KBM-7 (cell line): ENCODE measurements around the gene CPNE5.

Experiments
- DNase-seq: peaks from one replicate; pipeline ENCODE4 v3.0.0-alpha.2; 2015
- in situ Hi-C: fragments of 300-500 bp; cut with MboI; formaldehyde crosslinking; loops from 2 replicates; pipeline ENCODE4 v1.14.3; 2020; ENCODE audit warnings: low sequenced_read_pairs, low pct_unique_long_range_greater_than_20kb, mixed read lengths

CPNE5 gene

GRCh38 chr6:36838896-36839748, at the start of gene CPNE5:
TSS of gene CPNE5 (minus strand) at chr6:36839444. CDS start at chr6:36839377, 67 bp downstream.
- in situ Hi-C loops = no loop called here
- no peak for DNase-seq

GRCh38 chr6:36888115-36888643, 48.9 kb upstream of the CPNE5 start:
- DNase-seq = no peak
- in situ Hi-C loops = no loop called here

- in situ Hi-C loops = no loop called here
- no peak for DNase-seq
Observed at GRCh38 chr6:36886950-36887618, 47.8 kb upstream of the CPNE5 start.

GRCh38 chr6:36885461-36886401, 46.5 kb upstream of the CPNE5 start, which contains the start of gene C6orf89:
TSS of gene C6orf89 (plus strand) at chr6:36885952. CDS start at chr6:36899445, 13,493 bp downstream.
- in situ Hi-C loops = no loop called here
- peak; percentile 97 for DNase-seq

DNA sequence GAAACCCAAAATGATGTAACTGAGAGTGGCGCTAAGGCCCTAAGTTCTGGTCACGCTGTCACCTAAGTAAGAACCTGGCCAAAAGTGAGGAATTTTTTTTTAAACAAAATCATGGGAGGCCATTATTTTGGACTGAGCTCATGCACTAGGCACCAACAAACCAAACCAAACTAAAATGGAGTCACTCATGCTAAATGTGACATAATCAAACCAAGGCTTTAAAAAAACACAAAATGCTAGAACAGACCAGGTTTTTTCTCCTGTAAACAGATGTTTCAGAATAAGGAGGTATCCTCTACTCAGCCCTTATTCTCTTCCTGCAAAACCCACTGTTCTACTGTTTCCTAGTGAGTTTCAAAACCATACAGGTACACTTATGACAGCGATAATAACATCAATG, 45.4 kb upstream of the CPNE5 start:
- in situ Hi-C loops = no loop called here
- no peak for DNase-seq

DNA sequence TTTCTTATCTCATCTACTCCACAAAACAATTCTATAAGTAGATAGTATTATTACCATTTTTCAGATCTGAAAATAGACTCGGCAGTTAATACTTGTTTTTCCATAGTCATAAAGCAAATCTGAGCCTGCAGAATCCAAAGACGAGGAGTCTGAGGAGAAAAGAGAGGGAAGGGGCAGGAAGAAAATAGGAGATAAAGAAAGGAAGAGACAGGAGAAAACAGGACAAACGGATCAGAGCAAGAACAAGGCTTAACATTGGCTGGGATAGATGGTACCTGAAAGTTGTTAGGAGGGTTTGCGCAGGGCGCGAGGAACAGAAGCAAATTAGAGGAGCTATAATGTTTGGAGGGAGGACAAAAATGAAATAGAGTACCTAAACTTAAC, 36.0 kb upstream of the CPNE5 start:
- in situ Hi-C loops = no loop called here
- DNase-seq = no peak

GRCh38 chr6:36874443-36875249, 35.4 kb upstream of the CPNE5 start, which contains the start of gene PPIL1:
TSS of gene PPIL1 (minus strand) at chr6:36874803. CDS start at chr6:36874772, 31 bp downstream.
- in situ Hi-C loops = no loop called here
- DNase-seq = peak; percentile 93

GRCh38 chr6:36873612-36874442, 34.6 kb upstream of the CPNE5 start:
- DNase-seq = no peak
- in situ Hi-C loops = no loop called here

- no peak for DNase-seq
- in situ Hi-C loops = no loop called here
Observed at GRCh38 chr6:36873115-36873514, 33.9 kb upstream of the CPNE5 start.

DNA sequence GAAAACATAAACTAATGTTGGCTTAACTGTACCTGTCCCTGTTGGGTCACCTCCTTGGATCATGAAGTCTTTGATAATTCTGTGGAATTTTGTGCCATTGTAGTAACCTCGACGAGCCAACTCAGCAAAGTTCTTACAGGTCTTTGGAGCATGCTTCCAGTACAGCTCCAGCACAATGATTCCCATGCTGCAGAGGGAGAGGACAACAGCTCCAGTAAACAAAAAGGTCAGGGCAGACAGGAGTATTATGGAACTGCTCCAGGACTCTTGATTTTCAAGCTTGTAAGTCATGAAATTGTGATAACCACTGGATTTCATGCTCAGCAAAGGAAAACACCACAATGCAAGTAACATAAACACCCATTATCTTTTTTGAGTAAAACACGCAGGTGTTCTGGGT, 32.4 kb upstream of the CPNE5 start:
- no peak for DNase-seq
- in situ Hi-C loops = no loop called here

GRCh38 chr6:36867471-36868224, 28.4 kb upstream of the CPNE5 start:
- no peak for DNase-seq
- in situ Hi-C loops = no loop called here

DNA sequence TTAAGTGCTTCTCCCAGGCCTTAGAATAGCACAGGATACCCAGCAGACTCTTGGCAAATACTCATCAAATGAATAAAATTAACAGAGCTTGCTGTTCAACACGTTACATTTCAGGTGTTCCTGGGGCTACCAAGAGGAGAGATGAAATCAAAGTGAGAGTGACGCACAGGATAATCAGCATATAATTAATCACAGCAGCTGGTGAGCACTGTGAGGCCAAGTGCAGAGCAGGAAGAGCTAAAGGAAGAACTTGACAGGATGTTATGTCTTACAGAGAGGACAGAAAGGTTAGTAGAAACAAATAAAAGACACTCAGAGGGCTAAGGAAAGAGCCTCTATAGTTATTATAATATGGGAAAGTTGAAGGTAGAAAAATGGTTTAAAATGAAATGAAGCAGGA, 26.6 kb upstream of the CPNE5 start:
- no peak for DNase-seq
- in situ Hi-C loops = no loop called here

DNA sequence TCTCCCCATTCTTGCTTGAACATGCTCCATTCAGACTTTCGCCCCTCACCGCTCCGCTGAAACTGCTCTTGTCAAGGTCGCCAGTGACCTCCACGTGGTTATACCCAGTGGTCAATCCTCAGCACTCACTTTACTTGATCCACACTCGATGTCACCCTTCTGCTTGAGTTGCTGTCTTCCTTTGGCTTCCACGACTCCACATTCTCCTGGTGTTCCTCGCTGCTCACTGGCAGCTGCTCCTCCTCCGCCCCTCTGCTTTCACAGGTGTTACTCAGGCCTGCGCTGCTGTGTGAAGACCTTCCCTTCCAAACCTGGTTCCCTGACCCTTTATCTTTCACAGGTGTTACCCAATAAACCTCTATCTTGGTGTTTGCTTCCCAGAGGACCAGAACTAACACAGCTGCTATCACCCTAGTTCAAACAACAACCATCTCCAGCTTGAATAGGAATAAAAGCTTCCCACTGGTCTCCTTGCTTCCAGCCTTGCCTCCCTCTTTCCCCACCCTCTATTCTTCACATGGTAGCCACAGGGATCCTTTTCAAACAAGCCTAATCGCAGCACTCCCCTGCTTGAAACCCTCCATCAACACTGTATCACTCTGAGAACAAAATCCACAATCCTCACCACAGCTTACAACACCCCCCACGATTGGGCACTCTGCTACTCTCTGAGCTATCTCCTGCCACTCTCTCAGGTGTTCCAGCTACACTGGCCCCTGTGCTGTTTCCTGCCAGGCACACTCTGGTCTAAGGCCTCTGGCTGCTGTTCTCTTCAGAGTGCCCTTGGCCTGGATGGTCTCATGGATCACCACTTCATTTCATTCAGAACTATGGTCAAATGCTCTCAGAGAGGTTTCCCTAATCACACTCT, 24.7 kb upstream of the CPNE5 start:
- DNase-seq = no peak
- in situ Hi-C loops = no loop called here

DNA sequence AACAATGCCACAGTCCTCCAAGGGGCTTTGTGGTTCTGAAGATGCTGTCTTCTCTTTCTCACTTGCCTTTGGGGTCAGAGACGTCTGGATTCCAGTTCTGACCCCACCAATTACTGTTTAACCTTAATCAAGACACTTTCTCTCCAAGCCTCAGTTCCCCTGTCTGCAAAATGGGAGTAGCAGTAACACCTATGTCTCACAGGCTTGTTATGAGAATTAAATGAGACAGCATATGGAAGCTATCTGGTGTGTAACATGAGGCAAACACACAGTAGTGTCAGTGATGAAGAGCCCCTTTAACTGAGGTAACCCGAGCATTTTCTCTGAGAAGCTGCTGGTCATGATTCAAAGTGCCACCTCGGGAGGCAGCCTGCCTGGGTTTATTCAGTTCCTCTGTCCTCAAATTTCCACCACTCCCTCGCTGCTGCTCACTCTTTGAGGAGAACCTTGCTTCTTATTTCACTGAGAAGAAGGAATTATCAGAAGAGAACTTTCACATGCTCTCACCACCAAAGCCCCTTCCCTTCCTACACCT, 23.7 kb upstream of the CPNE5 start:
- in situ Hi-C loops = no loop called here
- DNase-seq = no peak

GRCh38 chr6:36862164-36862847, 23.1 kb upstream of the CPNE5 start:
- in situ Hi-C loops = no loop called here

More at GRCh38 chr6:36862164-36862847, 23.1 kb upstream of the CPNE5 start:
- DNase-seq = no peak
